H1 (cell line): ENCODE results near the gene DHCR24. TPM values are rescaled to one million over a fixed set of nuclear protein-coding genes. Genes with fewer than 3 reads are reported as not detected.
"Not testable (repeated sequence)": the region's sequence is repeated elsewhere in the genome, so short reads cannot be mapped to it uniquely, and the experiment has no call there.

Source experiments
- CTCF ChIA-PET: fragments of 300-600 bp; sonication (Branson Sonifier 250); formaldehyde crosslinking; loops from one replicate; lab custom pipeline; 2021; ENCODE audit not compliant: partially characterized antibody; lab: Charles Lee
- POLR2A ChIA-PET: fragments of 300-600 bp; sonication (Branson Sonifier 250); formaldehyde crosslinking; loops from one replicate; lab custom pipeline; 2021; ENCODE audit warnings: inconsistent platforms; ENCODE audit not compliant: partially characterized antibody; lab: Charles Lee
- DNase-seq, 2 experiments: peaks; one replicate each; pipeline versions ENCODE4 v3.0.0 to v3.0.0-alpha.2; 2010 to 2022; ENCODE audit warnings: low spot score in 2 of 2, low read depth in 1 of 2, mixed read lengths in 1 of 2
- FAIRE-seq: peaks from 2 replicates; lab custom pipeline; 2011; peaks lifted over from hg19 to GRCh38; lab: Jason Lieb, UNC
- H2AFZ ChIP-seq: 2 replicates; pipeline ENCODE4 v1.8.1; 2012; ENCODE audit warnings: low read length, inconsistent platforms
- H2AK5ac ChIP-seq: 2 replicates; pipeline ENCODE4 v1.6.1; 2013; ENCODE audit warnings: low read depth, low read length
- H2BK120ac ChIP-seq: replicated peaks from 2 replicates; pipeline ENCODE3; 2013; ENCODE audit warnings: low read depth, low read length, inconsistent platforms
- H2BK12ac ChIP-seq: 2 replicates; pipeline ENCODE4 v1.6.1; 2013; ENCODE audit warnings: low read depth, low read length
- H2BK15ac ChIP-seq: 2 replicates; pipeline ENCODE4 v1.6.1; 2013; ENCODE audit warnings: low read length
- H2BK20ac ChIP-seq: 2 replicates; pipeline ENCODE4 v1.6.1; 2013; ENCODE audit warnings: low read length
- H2BK5ac ChIP-seq: 2 replicates; pipeline ENCODE4 v1.6.1; 2013; ENCODE audit warnings: low read depth, low read length
- H3K14ac ChIP-seq: 2 replicates; pipeline ENCODE4 v1.6.1; 2013; ENCODE audit warnings: inconsistent platforms; ENCODE audit not compliant: insufficient read length
- H3K18ac ChIP-seq: 2 replicates; pipeline ENCODE4 v1.6.1; 2013; ENCODE audit warnings: low read length; ENCODE audit errors: extremely low read depth
- H3K23ac ChIP-seq: 2 replicates; pipeline ENCODE4 v1.6.1; 2013; ENCODE audit warnings: inconsistent platforms; ENCODE audit not compliant: insufficient read length
- H3K23me2 ChIP-seq: 2 replicates; pipeline ENCODE4 v1.6.1; 2013; ENCODE audit warnings: low read depth, low read length
- H3K27ac ChIP-seq: 2 replicates; pipeline ENCODE4 v1.6.1; 2011; ENCODE audit warnings: low read depth, low read length, inconsistent platforms
- H3K27me3 ChIP-seq, 4 experiments: replicated peaks in 1 of 4; 1 replicate in 1 of 4; 2 replicates in 3 of 4; pipeline versions ENCODE4 v1.6.1 to v1.8.1; 2011 to 2013; ENCODE audit warnings: low read length in 3 of 4, mild to moderate bottlenecking in 3 of 4, inconsistent platforms in 2 of 4, mixed read lengths in 2 of 4, moderate library complexity in 1 of 4; ENCODE audit not compliant: control insufficient read depth in 3 of 4, insufficient read depth in 3 of 4; ENCODE audit errors: extremely low read depth in 1 of 4
- H3K36me3 ChIP-seq, 4 experiments: 2 replicates each; pipeline versions ENCODE4 v1.6.1 to v1.8.1; 2011 to 2013; ENCODE audit warnings: mild to moderate bottlenecking in 4 of 4, low read length in 3 of 4, moderate library complexity in 2 of 4, control low read depth in 1 of 4, inconsistent platforms in 1 of 4; ENCODE audit not compliant: insufficient read depth in 4 of 4, control insufficient read depth in 2 of 4
- H3K4ac ChIP-seq: replicated peaks from 2 replicates; pipeline ENCODE3; 2013; ENCODE audit warnings: low read length, low read depth, mixed read lengths, inconsistent platforms; ENCODE audit not compliant: insufficient read length
- H3K4me1 ChIP-seq, 4 experiments: replicated peaks in 1 of 4; 1 replicate in 1 of 4; 2 replicates in 3 of 4; pipeline versions ENCODE4 v1.6.1 to v1.8.1; 2011 to 2013; ENCODE audit warnings: low read length in 3 of 4, inconsistent platforms in 2 of 4, mixed read lengths in 1 of 4; ENCODE audit not compliant: insufficient read depth in 4 of 4, control insufficient read depth in 3 of 4
- H3K4me2 ChIP-seq, 2 experiments: 2 replicates each; pipeline versions ENCODE4 v1.6.1 to v1.8.1; 2011 to 2013; ENCODE audit warnings: low read depth in 2 of 2, low read length in 2 of 2, control low read depth in 1 of 2, inconsistent platforms in 1 of 2, mild to moderate bottlenecking in 1 of 2; ENCODE audit not compliant: insufficient read depth in 1 of 2
- H3K4me3 ChIP-seq, 4 experiments: fragments of 200-600, 300-600 bp in 1 of 4; sonication (generic), shearing (Covaris generic), sonication (Bioruptor Twin) in 1 of 4; 2 replicates each; pipeline versions ENCODE4 v1.5.1 to v1.8.1; 2011 to 2016; ENCODE audit warnings: low read length in 4 of 4, low read depth in 3 of 4, control low read depth in 2 of 4, inconsistent platforms in 2 of 4, mild to moderate bottlenecking in 2 of 4, mixed read lengths in 1 of 4, moderate library complexity in 1 of 4; ENCODE audit not compliant: insufficient read depth in 2 of 4; ENCODE audit errors: extremely low read depth in 1 of 4
- H3K56ac ChIP-seq: replicated peaks from 2 replicates; pipeline ENCODE3; 2013; ENCODE audit warnings: low read depth, mild to moderate bottlenecking, mixed read lengths, low read length, inconsistent platforms; ENCODE audit not compliant: insufficient read length
- H3K79me1 ChIP-seq: 2 replicates; pipeline ENCODE4 v1.6.1; 2013; ENCODE audit warnings: low read depth, low read length, control low read depth
- H3K79me2 ChIP-seq, 2 experiments: 2 replicates each; pipeline versions ENCODE4 v1.6.1 to v1.8.1; 2012 to 2013; ENCODE audit warnings: low read length in 2 of 2, mild to moderate bottlenecking in 2 of 2, inconsistent platforms in 1 of 2; ENCODE audit not compliant: insufficient read depth in 2 of 2, control insufficient read depth in 1 of 2
- H3K9ac ChIP-seq, 4 experiments: replicated peaks in 1 of 4; 1 replicate in 1 of 4; 2 replicates in 3 of 4; pipeline versions ENCODE4 v1.6.1 to v1.8.1; 2011 to 2013; ENCODE audit warnings: low read depth in 3 of 4, low read length in 3 of 4, control low read depth in 2 of 4, mild to moderate bottlenecking in 2 of 4, moderate library complexity in 2 of 4, inconsistent platforms in 1 of 4; ENCODE audit errors: extremely low read depth in 1 of 4
- H3K9me3 ChIP-seq, 2 experiments: 2 replicates each; pipeline versions ENCODE4 v1.6.1 to v1.8.1; 2012 to 2013; ENCODE audit warnings: mild to moderate bottlenecking in 2 of 2, moderate library complexity in 2 of 2, control low read depth in 1 of 2, inconsistent platforms in 1 of 2, low read depth in 1 of 2, low read length in 1 of 2, mixed read lengths in 1 of 2; ENCODE audit not compliant: insufficient read depth in 2 of 2
- H4K20me1 ChIP-seq, 2 experiments: replicated peaks in 1 of 2; 2 replicates each; pipeline versions ENCODE3 to v1.8.1; 2011 to 2013; ENCODE audit warnings: inconsistent platforms in 2 of 2, low read length in 2 of 2, mild to moderate bottlenecking in 1 of 2; ENCODE audit not compliant: insufficient read depth in 2 of 2, control insufficient read depth in 1 of 2
- H4K5ac ChIP-seq: 2 replicates; pipeline ENCODE4 v1.6.1; 2013; ENCODE audit warnings: low read length, low read depth, mixed read lengths, inconsistent platforms; ENCODE audit not compliant: insufficient read length
- H4K8ac ChIP-seq: 2 replicates; pipeline ENCODE4 v1.8.0; 2013; ENCODE audit warnings: mild to moderate bottlenecking, moderate library complexity, low read length, inconsistent platforms; ENCODE audit not compliant: insufficient read depth; ENCODE audit errors: extremely low read depth
- H4K91ac ChIP-seq: replicated peaks from 2 replicates; pipeline ENCODE3; 2013; ENCODE audit warnings: low read length, mixed read lengths, inconsistent platforms; ENCODE audit not compliant: insufficient read length
- WGBS, 2 experiments: shearing (Covaris generic) in 1 of 2; methylation state at CpG; one replicate each; pipeline versions ENCODE4 v1.1.6 to v1.1.7; 2013 to 2015; ENCODE audit warnings: low lambda C conversion rate in 2 of 2, mixed read lengths in 2 of 2, inconsistent platforms in 1 of 2, low coverage in 1 of 2, missing lambda C conversion rate in 1 of 2; ENCODE audit not compliant: insufficient replicate concordance in 2 of 2, insufficient coverage in 1 of 2, insufficient read length in 1 of 2; ENCODE audit errors: extremely low coverage in 1 of 2, missing lambda C conversion rate in 1 of 2; 5-methylcytosine and 5-hydroxymethylcytosine counted together
- polyA plus RNA-seq, 7 experiments: library from polyadenylated mRNA; depleted of rRNA in 3 of 7; stranded (reverse) in 5 of 7; unstranded in 2 of 7; fragments of >200 nt in 5 of 7; fragments of 200-250 nt in 2 of 7; gene quantifications; 1 replicate in 5 of 7; 2 replicates in 1 of 7; 4 replicates in 1 of 7; pipeline versions ENCODE4 v1.2.1 to v1.2.3, GENCODE V29; 2011 to 2013; ENCODE audit warnings: missing spikeins in 2 of 7, mixed read lengths in 2 of 7
- total RNA-seq: library from RNA; stranded (reverse); fragmentation: NEBNext Ultra II Directional; extraction: Animal tissue kit (Norgen Biotek cat#: 25700); gene quantifications from 2 replicates; pipeline ENCODE4 v1.2.1, GENCODE V29; 2021

Gene DHCR24
- total and polyA plus RNA-seq, 2 of the 8 experiments (the other 6 are each of a cell fraction or from before 2014, with no cell fraction given): 370 to 419 TPM

GRCh38 chr1:54911076-54911475 lies 24.1 kb upstream of the DHCR24 start:
- H3K9me3 ChIP-seq, H4K8ac ChIP-seq, H2AK5ac ChIP-seq, H3K4me3 ChIP-seq, H3K36me3 ChIP-seq, H3K18ac ChIP-seq, H4K91ac ChIP-seq, H3K56ac ChIP-seq, H3K23me2 ChIP-seq, H3K23ac ChIP-seq, DNase-seq, FAIRE-seq, H2BK5ac ChIP-seq, H3K14ac ChIP-seq, H2BK15ac ChIP-seq, H2BK12ac ChIP-seq, H2AFZ ChIP-seq, H3K4me2 ChIP-seq, H3K4me1 ChIP-seq, H4K5ac ChIP-seq, H3K27ac ChIP-seq, H3K79me2 ChIP-seq, H2BK120ac ChIP-seq, H2BK20ac ChIP-seq, H3K9ac ChIP-seq, H3K27me3 ChIP-seq, H3K79me1 ChIP-seq, H4K20me1 ChIP-seq, H3K4ac ChIP-seq, POLR2A ChIA-PET: not testable (repeated sequence)
- CTCF ChIA-PET: interaction anchor here (1.0 to 2.0 kb wide), 6 partner anchors 24 to 85 kb away, joined by 3 to 8 read pairs (median 4); no protein-coding TSS in a partner anchor
- 89% methylated on average over 14 of the region's 14 CpGs; no CpG with 5 or more reads in 1 of the 2 experiments for WGBS, 2 experiments
